Activated naive CD4-positive, alpha-beta T cell treated with anti-CD3 and anti-CD28 coated beads, Interleukin-2, amount 50 U/mL, for 24 hours (primary cell): ENCODE results near the gene DUSP3.

Source experiments
- H3K27ac Mint-ChIP-seq: one replicate; pipeline ENCODE4 v1.8.0; 2021; ENCODE audit warnings: mild to moderate bottlenecking, mixed read lengths
- H3K27me3 Mint-ChIP-seq: one replicate; pipeline ENCODE4 v1.8.0; 2021; ENCODE audit warnings: mixed read lengths
- H3K36me3 Mint-ChIP-seq: one replicate; pipeline ENCODE4 v1.8.0; 2021; ENCODE audit warnings: mixed read lengths
- H3K4me1 Mint-ChIP-seq: one replicate; pipeline ENCODE4 v1.8.0; 2021; ENCODE audit warnings: mixed read lengths
- H3K4me3 Mint-ChIP-seq: one replicate; pipeline ENCODE4 v1.8.0; 2021; ENCODE audit warnings: mild to moderate bottlenecking, mixed read lengths
- H3K9me3 Mint-ChIP-seq: one replicate; pipeline ENCODE4 v1.8.0; 2021; ENCODE audit warnings: mixed read lengths

Gene DUSP3

DNA sequence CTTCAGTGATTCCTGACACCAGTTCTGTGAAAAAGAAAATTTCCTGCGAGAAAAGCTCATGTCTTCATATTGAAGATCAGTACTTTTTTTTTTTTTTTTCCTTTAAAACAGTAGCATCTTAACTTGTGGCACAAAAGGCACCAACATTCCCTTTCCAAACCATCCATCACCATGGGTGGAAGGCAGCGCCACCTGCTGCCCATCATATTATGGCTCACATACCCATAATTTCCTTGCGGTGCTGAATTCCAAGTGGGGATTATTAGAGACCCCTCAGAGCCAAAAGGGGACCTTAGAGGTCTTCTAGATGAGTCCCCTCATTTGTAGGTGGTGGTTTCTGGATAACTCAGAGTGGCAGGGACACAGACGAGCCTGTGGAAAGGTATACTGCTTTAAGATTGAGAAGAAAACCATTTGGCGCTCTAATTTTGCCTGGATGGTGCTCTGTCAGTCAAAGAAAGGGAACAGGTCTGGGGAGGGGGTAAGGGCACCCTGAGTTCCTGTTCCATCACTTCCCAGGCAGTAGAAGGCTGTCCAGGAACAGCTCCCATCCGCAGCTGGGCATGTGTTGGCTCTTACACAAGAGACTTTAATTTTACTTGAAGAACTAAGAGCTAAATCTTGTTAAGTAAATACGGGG, 12.2 kb downstream of the DUSP3 start:
- no peak overlapping the region for H3K27ac Mint-ChIP-seq
- H3K4me1 Mint-ChIP-seq = no peaks in the 10 kb centered on the region
- H3K4me3 Mint-ChIP-seq = no peak overlapping the region
- peaks cover 5% of the 10 kb centered on the region for H3K36me3 Mint-ChIP-seq
- H3K27me3 Mint-ChIP-seq = no peaks in the 10 kb centered on the region
- no peaks in the 10 kb centered on the region for H3K9me3 Mint-ChIP-seq

DNA sequence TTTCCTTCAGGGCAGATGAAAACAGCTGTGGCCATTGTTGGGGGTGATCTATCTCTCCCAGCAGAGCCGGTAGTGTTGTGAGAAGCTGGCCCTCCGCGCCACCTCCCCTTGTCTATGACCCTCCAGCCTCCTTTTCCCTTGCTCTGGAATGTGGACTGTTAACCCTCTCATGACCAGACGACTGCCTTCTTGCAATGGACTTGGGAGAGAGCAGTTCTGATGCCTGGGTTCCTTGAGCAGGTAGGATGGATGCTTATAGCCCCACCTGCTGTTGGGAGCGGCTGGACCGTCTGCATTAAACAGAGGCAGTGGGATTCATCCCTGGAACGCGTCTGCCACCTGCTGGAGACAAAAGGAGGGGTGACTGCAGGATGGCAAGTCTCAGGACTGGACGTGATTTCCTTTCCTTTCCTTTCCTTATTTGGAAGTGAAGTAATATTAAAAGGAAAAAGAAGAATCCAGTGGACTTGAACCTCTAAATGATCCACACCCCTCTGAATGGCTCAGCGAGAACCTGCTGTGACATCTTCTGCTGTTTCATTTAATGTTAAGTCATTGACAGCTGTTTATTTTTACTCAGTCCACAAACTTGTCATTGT, 18.4 kb downstream of the DUSP3 start:
- H3K36me3 Mint-ChIP-seq = no peaks in the 10 kb centered on the region
- H3K4me3 Mint-ChIP-seq = no peak overlapping the region
- H3K27ac Mint-ChIP-seq = no peak overlapping the region
- no peaks in the 10 kb centered on the region for H3K9me3 Mint-ChIP-seq
- H3K27me3 Mint-ChIP-seq = peaks cover 12% of the 10 kb centered on the region
- H3K4me1 Mint-ChIP-seq = no peaks in the 10 kb centered on the region

DNA sequence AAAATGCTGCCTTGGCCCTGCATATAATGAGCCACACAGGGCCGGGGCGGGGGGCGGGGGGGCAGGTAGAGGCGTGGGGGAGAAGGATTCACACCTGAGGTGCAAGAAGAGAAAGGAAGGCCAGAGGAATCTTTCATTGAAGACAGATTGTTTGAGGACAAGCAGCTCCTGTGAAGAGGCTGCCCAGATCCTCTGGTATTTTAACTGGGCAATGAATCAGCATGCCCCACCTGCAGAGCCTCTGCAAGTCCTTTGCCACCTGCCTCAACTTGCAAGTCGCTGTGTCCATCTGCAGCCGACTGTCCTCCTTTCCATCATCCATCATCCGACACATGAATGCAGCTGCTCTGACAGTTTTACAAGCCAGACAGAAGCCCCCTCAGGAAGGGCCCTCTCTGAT, 18.9 kb downstream of the DUSP3 start:
- no peak overlapping the region for H3K27ac Mint-ChIP-seq
- H3K9me3 Mint-ChIP-seq = no peaks in the 10 kb centered on the region
- H3K4me1 Mint-ChIP-seq = no peaks in the 10 kb centered on the region
- no peaks in the 10 kb centered on the region for H3K36me3 Mint-ChIP-seq
- peaks cover 12% of the 10 kb centered on the region for H3K27me3 Mint-ChIP-seq
- H3K4me3 Mint-ChIP-seq = no peak overlapping the region

DNA sequence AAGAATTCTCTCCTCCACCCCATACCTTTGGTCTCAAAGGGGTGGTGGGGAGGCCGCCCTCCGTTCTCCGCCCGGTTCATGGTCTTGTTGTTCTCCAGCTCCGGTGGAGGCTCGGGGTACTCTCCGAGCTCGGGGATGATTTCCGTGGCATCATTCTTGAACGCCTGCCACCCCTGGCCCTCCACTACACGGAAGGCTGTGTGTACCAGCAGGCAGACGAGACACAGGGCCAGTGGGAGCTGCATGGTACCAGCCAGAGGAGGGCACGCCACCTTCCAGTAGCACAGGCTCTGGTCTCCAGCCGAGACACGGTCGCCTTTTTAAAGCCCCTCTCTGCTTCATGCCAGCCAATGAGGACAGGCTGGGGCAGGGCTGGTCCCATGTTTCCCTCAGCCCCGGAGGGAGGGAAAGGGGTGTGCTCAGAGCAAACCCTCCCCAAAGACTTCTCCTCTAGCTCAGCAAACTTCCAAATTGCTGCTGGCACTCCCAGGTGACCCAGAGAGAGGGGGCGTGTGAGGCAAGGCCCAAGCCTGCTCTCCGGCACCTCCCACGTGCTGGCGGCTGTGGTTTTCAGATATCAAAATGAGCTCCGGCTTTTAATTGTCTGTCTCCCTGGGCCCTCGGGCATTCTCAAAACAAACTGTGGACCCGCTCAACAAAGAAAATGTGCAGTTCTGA, 20.1 kb downstream of the DUSP3 start, which contains the start of gene SOST:
SOST (minus strand) TSS at position 295 of the 678 bp plus-strand sequence; CDS start at position 245, 50 bp downstream.
- no peak within 1 kb of the TSS for H3K27ac Mint-ChIP-seq
- H3K4me3 Mint-ChIP-seq = no peak within 1 kb of the TSS
- H3K4me1 Mint-ChIP-seq = no peaks in the 10 kb centered on the region
- no peaks in the 10 kb centered on the region for H3K36me3 Mint-ChIP-seq
- peaks cover 14% of the 10 kb centered on the region for H3K27me3 Mint-ChIP-seq
- no peaks in the 10 kb centered on the region for H3K9me3 Mint-ChIP-seq

DNA sequence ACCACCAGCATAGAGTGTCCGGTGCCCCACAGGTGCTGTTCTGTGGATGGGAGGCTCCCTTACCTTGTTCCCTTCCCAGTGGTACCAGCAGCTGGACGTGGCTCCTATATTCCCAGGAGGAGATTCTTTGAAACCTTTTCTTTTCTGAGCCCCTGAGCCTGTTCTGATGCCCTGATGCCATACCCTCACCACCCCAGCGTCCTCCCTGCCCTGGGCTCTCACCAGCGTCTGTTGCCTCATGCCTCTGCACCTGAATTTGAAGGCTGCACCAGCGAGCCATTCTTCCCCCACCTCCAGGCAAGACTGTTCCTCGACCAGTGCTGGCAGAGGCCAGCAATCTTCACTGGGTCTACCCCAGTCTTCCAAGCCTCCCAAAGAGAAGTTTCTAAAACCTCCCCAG, 20.7 kb downstream of the DUSP3 start:
- Mint-ChIP-seq H3K4me3 (no peak overlapping the region), H3K27me3 (peaks cover 17% of the 10 kb centered on the region), H3K36me3 (no peaks in the 10 kb centered on the region), H3K4me1 (no peaks in the 10 kb centered on the region), H3K9me3 (no peaks in the 10 kb centered on the region), H3K27ac (no peak overlapping the region)

DNA sequence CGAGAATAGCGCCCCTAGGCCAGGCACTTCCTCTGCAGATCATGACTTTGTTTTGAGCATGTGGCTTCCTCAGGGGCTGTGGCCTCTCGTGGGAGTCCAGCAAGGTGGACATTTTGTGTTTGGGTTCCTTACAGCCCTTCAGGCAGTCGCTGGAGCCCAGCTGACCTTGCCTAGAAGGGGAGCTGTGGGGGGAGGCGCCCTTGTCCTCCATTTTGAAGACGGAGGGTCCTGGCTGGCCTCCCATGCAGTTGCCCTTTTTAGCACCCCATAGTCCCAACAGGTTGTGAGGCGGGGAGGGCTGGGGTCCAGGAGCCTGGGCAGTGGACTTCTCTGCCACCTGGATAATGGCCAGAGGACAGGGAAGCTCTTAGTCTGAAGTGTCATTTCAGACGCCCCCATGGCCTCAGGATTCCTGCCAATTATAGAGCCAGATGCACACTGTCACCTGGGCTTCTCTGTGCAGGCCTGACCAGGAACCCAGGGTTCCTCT, 21.6 kb downstream of the DUSP3 start:
- Mint-ChIP-seq H3K36me3 (no peaks in the 10 kb centered on the region), H3K4me3 (no peak overlapping the region), H3K4me1 (no peaks in the 10 kb centered on the region), H3K9me3 (no peaks in the 10 kb centered on the region), H3K27me3 (peaks cover 24% of the 10 kb centered on the region), H3K27ac (no peak overlapping the region)

DNA sequence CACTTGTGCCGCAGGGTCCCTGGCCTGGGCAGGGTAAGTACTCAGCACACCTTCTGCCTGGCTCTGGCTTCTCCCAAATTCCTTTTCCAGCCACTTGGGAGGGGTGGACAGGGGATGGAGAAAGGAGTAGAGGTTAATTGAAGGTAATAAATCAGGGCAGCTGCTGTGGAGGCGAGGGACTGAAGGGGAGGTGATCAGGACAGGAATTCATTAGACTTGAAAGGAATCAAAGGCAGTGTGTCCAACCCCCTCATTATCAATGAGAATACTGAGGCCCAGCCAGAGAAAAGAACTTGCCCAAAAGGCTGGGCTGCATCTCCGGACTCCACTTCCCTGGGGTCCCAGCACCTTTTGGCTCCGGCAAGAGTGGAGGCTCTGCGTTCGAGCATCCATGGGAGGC, 22.6 kb downstream of the DUSP3 start:
- no peak overlapping the region for H3K4me3 Mint-ChIP-seq
- no peaks in the 10 kb centered on the region for H3K36me3 Mint-ChIP-seq
- H3K4me1 Mint-ChIP-seq = no peaks in the 10 kb centered on the region
- peak overlapping the region; percentile 4 for H3K27ac Mint-ChIP-seq
- H3K9me3 Mint-ChIP-seq = no peaks in the 10 kb centered on the region
- H3K27me3 Mint-ChIP-seq = peaks cover 24% of the 10 kb centered on the region

DNA sequence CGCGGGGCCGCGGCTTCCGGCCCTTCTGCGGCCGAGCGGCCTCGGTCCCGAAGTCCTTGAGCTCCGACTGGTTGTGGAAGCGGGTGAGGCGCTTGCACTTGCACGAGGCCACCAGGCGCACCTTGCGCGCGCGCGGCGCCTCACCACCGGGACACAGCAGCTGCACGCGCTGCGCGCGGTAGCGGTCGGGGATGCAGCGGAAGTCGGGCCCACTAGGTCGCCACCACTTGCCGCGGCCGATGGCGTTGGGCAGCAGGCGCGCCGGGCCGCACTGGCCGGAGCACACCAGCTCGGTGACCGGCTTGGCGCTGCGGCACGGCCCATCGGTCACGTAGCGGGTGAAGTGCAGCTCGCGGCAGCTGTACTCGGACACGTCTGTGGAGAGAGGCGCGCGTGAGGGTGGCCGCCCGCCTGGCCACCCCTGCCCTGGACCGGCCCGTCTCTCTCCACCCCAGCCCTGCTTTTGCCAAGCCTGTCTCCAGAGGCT, 23.3 kb downstream of the DUSP3 start:
- no peaks in the 10 kb centered on the region for H3K4me1 Mint-ChIP-seq
- H3K9me3 Mint-ChIP-seq = no peaks in the 10 kb centered on the region
- no peaks in the 10 kb centered on the region for H3K36me3 Mint-ChIP-seq
- no peak overlapping the region for H3K27ac Mint-ChIP-seq
- H3K4me3 Mint-ChIP-seq = no peak overlapping the region
- peaks cover 25% of the 10 kb centered on the region for H3K27me3 Mint-ChIP-seq

DNA sequence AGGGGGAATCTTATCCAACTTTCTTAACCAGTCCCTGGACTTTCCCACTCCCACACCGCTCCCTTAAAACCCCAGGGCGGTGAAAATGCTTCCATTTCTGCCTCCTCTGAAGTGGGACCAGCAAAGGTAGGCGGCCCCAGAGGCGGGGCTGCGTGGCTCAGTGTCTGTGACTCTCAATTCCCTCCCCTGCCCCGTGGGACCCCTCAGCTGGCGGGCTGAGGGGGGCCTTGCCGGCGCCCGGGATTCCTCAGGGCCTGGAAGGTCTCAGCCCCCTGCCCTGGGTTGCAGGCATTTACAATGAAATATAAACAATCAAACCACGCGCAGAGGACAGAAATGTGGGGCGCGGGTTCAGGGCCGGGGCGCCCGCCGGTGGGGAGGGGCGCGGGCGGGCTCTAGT, 23.8 kb downstream of the DUSP3 start:
- H3K9me3 Mint-ChIP-seq = no peaks in the 10 kb centered on the region
- no peaks in the 10 kb centered on the region for H3K4me1 Mint-ChIP-seq
- no peaks in the 10 kb centered on the region for H3K36me3 Mint-ChIP-seq
- no peak overlapping the region for H3K4me3 Mint-ChIP-seq
- H3K27ac Mint-ChIP-seq = no peak overlapping the region
- peaks cover 26% of the 10 kb centered on the region for H3K27me3 Mint-ChIP-seq

DNA sequence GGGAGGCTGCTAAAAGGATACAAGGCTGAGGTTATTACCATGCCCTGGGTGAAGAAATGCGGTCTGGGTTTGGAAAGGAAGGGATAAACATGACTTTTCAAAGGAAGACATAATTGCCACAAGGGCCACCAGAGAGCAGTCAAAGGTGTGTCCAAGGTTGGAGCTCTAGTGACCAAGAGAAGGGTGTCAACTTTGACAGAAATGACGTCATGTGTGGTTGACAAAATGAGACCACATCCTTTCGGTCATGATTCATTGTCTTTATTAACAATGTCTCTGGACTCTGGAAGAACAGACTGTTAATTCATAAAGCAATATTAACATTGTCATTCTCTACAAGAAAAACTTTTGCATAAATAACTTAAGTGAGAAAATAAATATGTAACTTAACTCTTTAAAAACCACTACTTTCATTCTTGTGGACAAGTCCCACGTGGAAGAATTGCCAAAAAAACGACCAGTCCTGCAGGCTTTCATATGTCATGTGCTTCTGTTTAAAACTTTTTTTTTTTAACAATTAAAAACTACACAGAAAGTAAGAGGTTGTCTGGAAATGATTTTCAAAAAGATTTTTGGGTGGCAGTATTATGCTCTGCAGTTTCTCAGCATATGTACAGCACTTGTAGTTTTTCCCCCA, 25.2 kb downstream of the DUSP3 start:
- Mint-ChIP-seq H3K4me1 (no peaks in the 10 kb centered on the region), H3K4me3 (no peak overlapping the region), H3K27me3 (peaks cover 26% of the 10 kb centered on the region), H3K9me3 (no peaks in the 10 kb centered on the region), H3K27ac (no peak overlapping the region), H3K36me3 (no peaks in the 10 kb centered on the region)

DNA sequence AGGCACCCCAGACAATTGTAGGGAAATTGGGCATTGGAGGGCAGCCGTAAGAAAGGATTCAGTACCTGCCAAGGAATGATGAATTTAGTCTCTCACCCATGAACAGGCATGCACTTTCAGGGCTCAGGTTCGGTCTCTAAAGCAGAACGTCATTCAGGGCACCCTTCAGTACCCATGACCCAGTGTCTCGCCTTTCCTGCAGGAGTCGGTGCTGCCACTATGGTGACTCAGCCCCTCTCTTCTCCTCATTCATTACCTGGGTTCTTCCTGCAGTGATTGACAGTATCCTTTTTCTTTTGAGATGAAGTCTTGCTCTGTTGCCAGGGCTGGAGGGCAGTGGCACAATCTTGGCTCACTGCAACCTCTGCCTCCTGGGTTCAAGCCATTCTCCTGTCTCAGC, 28.6 kb downstream of the DUSP3 start:
- no peak overlapping the region for H3K4me3 Mint-ChIP-seq
- H3K27me3 Mint-ChIP-seq = peaks cover 22% of the 10 kb centered on the region
- no peak overlapping the region for H3K27ac Mint-ChIP-seq
- no peaks in the 10 kb centered on the region for H3K36me3 Mint-ChIP-seq
- H3K4me1 Mint-ChIP-seq = no peaks in the 10 kb centered on the region
- no peaks in the 10 kb centered on the region for H3K9me3 Mint-ChIP-seq

DNA sequence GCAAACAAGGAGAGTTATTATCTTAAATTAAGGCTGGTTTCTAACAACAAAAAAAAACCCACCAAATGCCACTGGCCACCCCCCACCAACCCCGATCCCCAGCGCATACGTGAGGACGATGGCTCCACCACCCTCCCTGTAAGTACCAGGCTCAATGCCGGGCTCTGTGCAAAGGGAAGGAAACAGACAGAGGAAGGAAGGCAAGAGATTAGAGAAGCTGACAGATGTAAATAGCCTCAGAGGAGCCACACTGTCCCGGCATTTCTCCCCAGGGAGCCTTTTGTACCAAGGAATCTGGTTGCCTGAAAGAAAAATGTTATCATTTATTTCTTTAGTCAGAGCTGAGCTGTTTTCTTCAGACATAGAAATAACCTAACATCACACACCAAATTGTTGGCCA, 33.2 kb downstream of the DUSP3 start:
- no peaks in the 10 kb centered on the region for H3K9me3 Mint-ChIP-seq
- no peak overlapping the region for H3K27ac Mint-ChIP-seq
- H3K36me3 Mint-ChIP-seq = no peaks in the 10 kb centered on the region
- no peaks in the 10 kb centered on the region for H3K4me1 Mint-ChIP-seq
- H3K4me3 Mint-ChIP-seq = no peak overlapping the region
- H3K27me3 Mint-ChIP-seq = peaks cover 14% of the 10 kb centered on the region

DNA sequence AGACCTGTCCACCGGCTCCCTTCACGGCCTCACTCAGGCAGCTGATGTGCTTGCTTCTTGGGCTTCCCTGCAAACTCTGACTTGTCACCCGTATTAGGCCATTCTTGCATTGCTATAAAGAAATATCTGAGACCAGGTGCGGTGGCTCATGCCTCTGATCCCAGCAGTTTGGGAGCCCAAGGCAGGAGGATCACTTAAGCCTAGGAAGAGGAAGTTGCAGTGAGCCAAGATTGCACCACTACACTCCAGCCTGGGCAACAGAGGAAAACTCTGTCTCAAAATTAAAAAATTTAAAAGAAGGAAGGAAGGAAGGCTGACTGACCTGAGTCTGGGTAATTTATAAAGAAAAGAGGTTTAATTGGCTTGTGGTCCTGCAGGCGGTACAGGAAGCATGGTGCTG, 37.1 kb downstream of the DUSP3 start:
- H3K4me1 Mint-ChIP-seq = no peaks in the 10 kb centered on the region
- H3K36me3 Mint-ChIP-seq = no peaks in the 10 kb centered on the region
- H3K9me3 Mint-ChIP-seq = no peaks in the 10 kb centered on the region
- H3K27ac Mint-ChIP-seq = no peak overlapping the region
- no peak overlapping the region for H3K4me3 Mint-ChIP-seq
- peaks cover 14% of the 10 kb centered on the region for H3K27me3 Mint-ChIP-seq

DNA sequence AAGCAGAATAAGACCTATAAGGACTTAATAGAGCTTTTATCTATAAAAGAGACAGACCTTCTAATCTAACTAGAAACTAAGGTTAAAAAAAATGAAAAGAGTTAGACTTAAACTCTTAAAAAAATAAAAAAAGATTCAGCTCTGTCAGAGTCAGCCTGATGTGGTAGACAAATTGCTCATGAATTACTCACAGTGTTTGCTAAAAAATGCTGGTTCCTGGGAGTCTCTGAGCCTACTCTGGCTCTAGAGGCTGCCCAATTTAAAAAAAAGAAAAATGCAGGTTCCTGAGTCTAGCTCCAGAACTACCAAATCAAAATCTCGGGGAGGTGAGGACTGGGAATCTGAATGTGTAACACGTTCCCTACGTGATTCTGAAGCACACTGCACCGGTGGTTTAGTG, 38.2 kb downstream of the DUSP3 start:
- no peaks in the 10 kb centered on the region for H3K9me3 Mint-ChIP-seq
- no peaks in the 10 kb centered on the region for H3K4me1 Mint-ChIP-seq
- H3K36me3 Mint-ChIP-seq = no peaks in the 10 kb centered on the region
- no peak overlapping the region for H3K27ac Mint-ChIP-seq
- peaks cover 9% of the 10 kb centered on the region for H3K27me3 Mint-ChIP-seq
- no peak overlapping the region for H3K4me3 Mint-ChIP-seq

DNA sequence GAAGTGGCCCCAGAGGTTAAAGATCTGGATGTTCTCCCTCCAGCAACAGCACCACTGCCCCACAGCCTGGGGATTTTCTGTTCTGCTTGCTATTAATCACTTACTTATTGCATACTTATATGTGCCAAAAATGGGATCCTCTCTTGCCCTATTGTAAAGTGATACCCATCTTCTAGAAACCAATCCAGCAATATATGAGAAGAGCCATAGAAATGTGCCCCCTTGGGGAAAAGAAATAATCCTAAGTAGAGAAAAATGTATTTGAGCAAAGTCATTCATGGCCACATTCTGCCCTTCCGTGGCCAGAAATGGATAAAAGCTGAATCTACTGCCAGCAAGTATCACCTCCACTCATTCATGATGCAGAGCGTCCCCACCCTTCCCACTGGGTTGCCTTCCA, 41.1 kb downstream of the DUSP3 start:
- Mint-ChIP-seq H3K27ac (no peak overlapping the region), H3K27me3 (peaks cover 1% of the 10 kb centered on the region), H3K36me3 (no peaks in the 10 kb centered on the region), H3K4me3 (no peak overlapping the region), H3K4me1 (no peaks in the 10 kb centered on the region), H3K9me3 (no peaks in the 10 kb centered on the region)

DNA sequence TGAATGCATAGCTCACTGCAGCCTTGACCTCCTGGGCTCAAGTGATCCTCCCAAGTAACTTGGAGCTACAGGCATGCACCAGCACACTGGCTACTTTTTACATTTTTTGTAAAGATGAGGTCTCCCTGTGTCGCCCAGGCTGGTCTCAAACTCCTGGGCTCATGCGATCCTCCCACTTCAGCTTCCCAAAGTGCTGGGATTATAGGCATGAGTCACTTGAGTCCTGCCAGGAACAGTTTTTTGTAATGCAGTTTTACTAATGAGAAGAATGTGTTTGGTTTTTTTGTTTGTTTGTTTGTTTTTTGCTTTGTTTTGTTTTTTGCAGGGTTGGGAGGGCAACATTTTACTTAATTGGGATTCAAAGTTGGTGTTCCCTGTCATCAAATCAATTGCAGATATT, 42.4 kb downstream of the DUSP3 start:
- Mint-ChIP-seq H3K4me1 (no peaks in the 10 kb centered on the region), H3K27me3 (peaks cover 1% of the 10 kb centered on the region), H3K36me3 (no peaks in the 10 kb centered on the region), H3K9me3 (no peaks in the 10 kb centered on the region), H3K4me3 (no peak overlapping the region), H3K27ac (no peak overlapping the region)
